CD4-positive, alpha-beta T cell (primary cell): Measurements from ENCODE around the gene SELENOM. TPM values are rescaled to one million over a fixed set of nuclear protein-coding genes. Genes with fewer than 3 reads are reported as not detected.
"Not testable (repeated sequence)": the region's sequence is repeated elsewhere in the genome, so short reads cannot be mapped to it uniquely, and the experiment has no call there.

Experiments
- ATAC-seq: fragments of 200-7000 bp; cut with Tn5 transposase; one replicate; pipeline ENCODE4 v1.10.0; 2022; ENCODE audit warnings: mild to moderate bottlenecking; ENCODE audit not compliant: poor library complexity
- CTCF ChIA-PET: fragments of 350-600 bp; sonication (Branson Sonifier 250); formaldehyde crosslinking; loops from one replicate; lab custom pipeline; 2021; ENCODE audit warnings: antibody characterized with exemption, inconsistent platforms; lab: Charles Lee
- POLR2A ChIA-PET: fragments of 350-600 bp; sonication (Branson Sonifier 250); formaldehyde crosslinking; loops from one replicate; lab custom pipeline; 2021; ENCODE audit warnings: antibody characterized with exemption, inconsistent platforms; lab: Charles Lee
- DNase-seq, 14 experiments: peaks; one replicate each; pipeline ENCODE4 v3.0.0-alpha.2; 2013 to 2020; ENCODE audit warnings: mixed read lengths in 2 of 14
- H3K27ac ChIP-seq, 2 donors: one replicate each; pipeline versions ENCODE4 v1.5.1 to v1.7.0; 2013; ENCODE audit warnings: low read length in 2 of 2, low read depth in 1 of 2, mild to moderate bottlenecking in 1 of 2
- H3K27me3 ChIP-seq, 2 experiments: 1 replicate in 1 of 2; 2 replicates in 1 of 2; pipeline versions ENCODE4 v1.6.1 to v1.7.0; 2013; ENCODE audit warnings: low read length in 2 of 2, control low read depth in 1 of 2, mild to moderate bottlenecking in 1 of 2, moderate library complexity in 1 of 2; ENCODE audit not compliant: insufficient read depth in 2 of 2, control insufficient read depth in 1 of 2
- H3K36me3 ChIP-seq: one replicate; pipeline ENCODE4 v1.6.1; 2013; ENCODE audit warnings: low read length, control low read depth; ENCODE audit not compliant: insufficient read depth
- H3K4me1 ChIP-seq: one replicate; pipeline ENCODE4 v1.6.1; 2013; ENCODE audit warnings: low read length, control low read depth; ENCODE audit not compliant: insufficient read depth
- H3K4me3 ChIP-seq: one replicate; pipeline ENCODE4 v1.5.1; 2013; ENCODE audit warnings: mild to moderate bottlenecking, low read length, moderate library complexity
- H3K9me3 ChIP-seq, 2 experiments: 1 replicate in 1 of 2; 2 replicates in 1 of 2; pipeline versions ENCODE4 v1.6.1 to v1.7.0; 2013; ENCODE audit warnings: low read length in 2 of 2, mild to moderate bottlenecking in 2 of 2, control low read depth in 1 of 2, moderate library complexity in 1 of 2; ENCODE audit not compliant: control insufficient read depth in 1 of 2, insufficient read depth in 1 of 2
- H3K27ac Mint-ChIP-seq: one replicate; pipeline ENCODE4 v1.8.0; 2020; ENCODE audit warnings: mixed read lengths
- H3K27me3 Mint-ChIP-seq: one replicate; pipeline ENCODE4 v1.8.0; 2021; ENCODE audit warnings: mixed read lengths
- H3K36me3 Mint-ChIP-seq: one replicate; pipeline ENCODE4 v1.8.0; 2021; ENCODE audit warnings: low read depth, mixed read lengths
- H3K4me1 Mint-ChIP-seq: one replicate; pipeline ENCODE4 v1.8.0; 2021; ENCODE audit warnings: low read depth, mixed read lengths
- H3K4me3 Mint-ChIP-seq: one replicate; pipeline ENCODE4 v1.8.0; 2020; ENCODE audit warnings: mild to moderate bottlenecking, mixed read lengths
- H3K9me3 Mint-ChIP-seq: one replicate; pipeline ENCODE4 v1.8.0; 2020; ENCODE audit warnings: mixed read lengths
- intact Hi-C, 2 experiments: fragments of 100-400 bp; cut with DNase I in 1 of 2; cut with micrococcal nuclease in 1 of 2; formaldehyde crosslinking; loops; one replicate each; pipeline versions ENCODE4 v1.15.1 to v1.9.0; 2023 to 2025; cut with DNase I, micrococcal nuclease
- total RNA-seq, 174 experiments: library from RNA in 2 of 174; stranded (reverse) in 2 of 174; gene quantifications; one replicate each; pipeline ENCODE4 v1.2.3 and lab custom pipeline; 2021 to 2026
- TF ChIP-seq, protein P1 (sequence below): fragments of 200-600 bp; IDR thresholded peaks from one replicate; pipeline ENCODE4 v1.8.0; 2022; ENCODE audit warnings: antibody characterized with exemption, mild to moderate bottlenecking

The SELENOM gene
- total RNA-seq, 2 experiments from 2014 or later = 78.0 to 82.4 TPM

DNA sequence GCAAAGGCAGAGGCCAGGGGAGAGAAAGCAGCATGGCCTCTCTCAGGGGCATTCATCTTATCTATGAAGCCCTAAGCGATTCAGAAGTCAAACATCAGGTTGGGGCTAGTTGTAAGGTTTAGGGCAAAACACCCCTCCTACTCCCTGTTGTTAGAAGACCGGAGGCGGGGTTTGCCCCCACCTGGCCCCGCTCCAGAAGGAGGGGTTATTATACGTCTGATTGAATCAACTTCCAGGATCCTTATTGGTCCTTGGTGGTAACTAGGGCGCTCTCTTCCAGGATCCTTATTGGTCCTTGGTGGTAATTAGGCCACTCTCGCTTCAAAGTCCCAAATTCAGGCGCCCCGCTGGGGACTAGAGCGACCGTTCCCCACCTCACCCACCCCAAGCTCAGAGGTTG, 38.4 kb downstream of the SELENOM start:
- peaks cover 5% of the 10 kb centered on the region for H3K27me3 Mint-ChIP-seq
- no peaks in the 10 kb centered on the region for H3K9me3 Mint-ChIP-seq
- Histone ChIP-seq H3K27ac (no peak overlapping the region), H3K36me3 (no peaks in the 10 kb centered on the region), H3K27me3 (no peaks in the 10 kb centered on the region), H3K4me1 (no peaks in the 10 kb centered on the region), H3K4me3 (no peak overlapping the region), H3K9me3 (no peaks in the 10 kb centered on the region)
- POLR2A ChIA-PET = no interaction called here
- H3K27ac Mint-ChIP-seq = no peak overlapping the region
- ATAC-seq (no peak), DNase-seq (no peak)
- intact Hi-C loops = no loop called here
- no peak overlapping the region for H3K4me3 Mint-ChIP-seq
- CTCF ChIA-PET = no interaction called here
- H3K4me1 Mint-ChIP-seq = no peaks in the 10 kb centered on the region
- TF ChIP-seq, protein P1, sequence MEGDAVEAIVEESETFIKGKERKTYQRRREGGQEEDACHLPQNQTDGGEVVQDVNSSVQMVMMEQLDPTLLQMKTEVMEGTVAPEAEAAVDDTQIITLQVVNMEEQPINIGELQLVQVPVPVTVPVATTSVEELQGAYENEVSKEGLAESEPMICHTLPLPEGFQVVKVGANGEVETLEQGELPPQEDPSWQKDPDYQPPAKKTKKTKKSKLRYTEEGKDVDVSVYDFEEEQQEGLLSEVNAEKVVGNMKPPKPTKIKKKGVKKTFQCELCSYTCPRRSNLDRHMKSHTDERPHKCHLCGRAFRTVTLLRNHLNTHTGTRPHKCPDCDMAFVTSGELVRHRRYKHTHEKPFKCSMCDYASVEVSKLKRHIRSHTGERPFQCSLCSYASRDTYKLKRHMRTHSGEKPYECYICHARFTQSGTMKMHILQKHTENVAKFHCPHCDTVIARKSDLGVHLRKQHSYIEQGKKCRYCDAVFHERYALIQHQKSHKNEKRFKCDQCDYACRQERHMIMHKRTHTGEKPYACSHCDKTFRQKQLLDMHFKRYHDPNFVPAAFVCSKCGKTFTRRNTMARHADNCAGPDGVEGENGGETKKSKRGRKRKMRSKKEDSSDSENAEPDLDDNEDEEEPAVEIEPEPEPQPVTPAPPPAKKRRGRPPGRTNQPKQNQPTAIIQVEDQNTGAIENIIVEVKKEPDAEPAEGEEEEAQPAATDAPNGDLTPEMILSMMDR = no peak
- no peaks in the 10 kb centered on the region for H3K36me3 Mint-ChIP-seq

DNA sequence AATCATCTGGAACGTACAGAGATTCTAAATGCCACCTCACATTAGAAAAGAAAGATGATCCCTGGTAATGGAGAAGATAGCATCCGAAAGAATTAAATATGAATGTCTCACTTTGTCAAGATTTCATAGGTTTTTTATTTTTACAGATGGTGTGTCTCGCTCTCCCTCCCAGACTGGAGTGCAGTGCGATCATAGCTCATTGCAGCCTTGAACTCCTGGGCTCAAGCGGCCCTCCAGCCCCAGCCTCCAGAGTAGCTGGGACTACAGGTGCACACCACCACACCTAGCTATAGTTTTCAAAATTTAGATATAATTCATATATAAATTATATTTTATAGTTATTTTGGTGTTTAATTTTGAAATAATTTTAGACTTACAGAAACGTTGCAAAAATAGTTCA, 43.0 kb downstream of the SELENOM start:
- Histone ChIP-seq H3K4me1 (no peaks in the 10 kb centered on the region), H3K36me3 (no peaks in the 10 kb centered on the region), H3K27ac (no peak overlapping the region), H3K27me3 (no peaks in the 10 kb centered on the region), H3K9me3 (no peaks in the 10 kb centered on the region), H3K4me3 (no peak overlapping the region)
- H3K4me1 Mint-ChIP-seq = no peaks in the 10 kb centered on the region
- no peak overlapping the region for H3K4me3 Mint-ChIP-seq
- H3K27ac Mint-ChIP-seq = no peak overlapping the region
- ChIA-PET POLR2A (no interaction called here), CTCF (no interaction called here)
- TF ChIP-seq, protein P1 = no peak
- no peaks in the 10 kb centered on the region for H3K9me3 Mint-ChIP-seq
- ATAC-seq = no peak
- H3K36me3 Mint-ChIP-seq = no peaks in the 10 kb centered on the region
- no peak for DNase-seq
- no peaks in the 10 kb centered on the region for H3K27me3 Mint-ChIP-seq
- intact Hi-C loops = no loop called here

DNA sequence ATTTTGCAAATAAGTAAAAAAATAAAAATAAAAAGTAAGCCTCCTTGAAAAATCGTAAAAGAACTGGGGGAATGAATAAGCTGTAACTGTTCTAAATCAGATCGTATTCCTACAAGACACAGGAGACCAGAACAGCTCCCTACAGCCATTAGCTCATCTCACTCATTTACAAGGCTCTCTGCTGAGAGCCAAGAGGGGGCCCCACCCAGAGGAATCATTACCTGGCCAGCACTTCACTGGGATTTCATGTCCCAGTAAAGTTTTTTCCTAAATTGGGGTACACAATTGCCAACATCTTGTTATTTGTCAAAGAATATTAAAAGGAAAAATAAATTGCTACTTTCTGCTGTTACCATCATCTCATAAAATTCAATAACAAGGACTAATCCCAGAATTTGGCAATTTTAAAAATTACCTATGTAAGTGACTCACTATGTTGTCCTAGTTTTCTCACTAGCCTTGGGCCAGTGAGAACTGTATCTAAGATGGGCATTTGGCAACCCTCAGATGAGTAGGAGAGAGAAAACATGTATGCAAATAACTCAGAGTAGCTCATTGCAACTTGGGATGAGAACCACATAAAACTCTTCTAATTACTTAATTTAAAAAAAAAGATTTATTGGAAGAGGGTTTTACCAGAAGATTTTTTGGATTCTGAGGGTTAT, 44.7 kb downstream of the SELENOM start:
- Mint-ChIP-seq H3K4me3 (no peak overlapping the region), H3K27me3 (no peaks in the 10 kb centered on the region), H3K36me3 (no peaks in the 10 kb centered on the region), H3K4me1 (no peaks in the 10 kb centered on the region), H3K9me3 (no peaks in the 10 kb centered on the region), H3K27ac (no peak overlapping the region)
- H3K36me3 ChIP-seq = no peaks in the 10 kb centered on the region
- ChIA-PET CTCF (interaction anchor here (1.1 kb wide), 1 partner anchor 23 kb away, joined by 3 read pairs; no protein-coding TSS in a partner anchor), POLR2A (no interaction called here)
- intact Hi-C loops = no loop called here
- TF ChIP-seq, protein P1 = no peak
- DNase-seq (no peak), ATAC-seq (no peak)
- H3K4me3 ChIP-seq = no peak overlapping the region
- H3K4me1 ChIP-seq = no peaks in the 10 kb centered on the region
- no peak overlapping the region for H3K27ac ChIP-seq
- no peaks in the 10 kb centered on the region for H3K27me3 ChIP-seq
- H3K9me3 ChIP-seq = no peaks in the 10 kb centered on the region

DNA sequence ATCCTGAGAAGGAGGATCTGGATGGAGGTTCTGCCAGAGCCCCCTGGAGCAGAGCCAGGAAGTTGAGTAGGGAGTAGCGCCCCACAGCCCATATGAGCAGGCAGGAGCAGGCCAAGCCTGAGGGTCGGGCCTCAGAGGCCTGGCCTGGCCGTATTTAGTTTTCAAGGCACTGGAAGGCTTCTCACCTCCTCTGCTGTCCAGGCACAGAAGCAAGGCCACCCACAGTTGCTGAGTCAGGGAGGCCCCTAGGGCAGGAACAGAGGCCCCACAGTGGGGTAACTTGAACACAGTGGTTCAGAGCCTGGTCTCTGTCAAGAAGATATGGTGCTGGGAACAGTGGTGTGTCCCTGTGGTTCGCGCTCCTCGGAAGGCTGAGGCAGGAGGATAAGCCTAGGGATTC, 47.7 kb downstream of the SELENOM start:
- H3K27ac Mint-ChIP-seq, DNase-seq, H3K36me3 ChIP-seq, H3K4me1 ChIP-seq, H3K4me3 Mint-ChIP-seq, intact Hi-C loops, ATAC-seq, CTCF ChIA-PET, H3K27ac ChIP-seq, H3K9me3 Mint-ChIP-seq, POLR2A ChIA-PET, H3K4me1 Mint-ChIP-seq, H3K27me3 Mint-ChIP-seq, H3K4me3 ChIP-seq, H3K36me3 Mint-ChIP-seq, H3K9me3 ChIP-seq, H3K27me3 ChIP-seq: not testable (repeated sequence)
